Adipocyte (in vitro differentiated cells): ENCODE data around the gene NIN.
A peak's percentile ranks its signal among the peaks of the same experiment; 100 is the strongest.

Experiments
- DNase-seq: peaks from one replicate; pipeline ENCODE4 v3.0.0-alpha.2; 2015; ENCODE audit warnings: low read depth
- H3K27me3 ChIP-seq: replicated peaks from 2 replicates; pipeline ENCODE4 v1.7.0; 2013; ENCODE audit warnings: mild to moderate bottlenecking, low read length, moderate library complexity; ENCODE audit not compliant: control insufficient read depth, insufficient read depth
- H3K36me3 ChIP-seq: 2 replicates; pipeline ENCODE4 v1.7.0; 2013; ENCODE audit warnings: low read length, mild to moderate bottlenecking, moderate library complexity; ENCODE audit not compliant: control insufficient read depth, insufficient read depth, severe bottlenecking
- H3K4me1 ChIP-seq: 2 replicates; pipeline ENCODE4 v1.7.0; 2013; ENCODE audit warnings: mild to moderate bottlenecking, low read length, moderate library complexity; ENCODE audit not compliant: control insufficient read depth, insufficient read depth
- H3K4me3 ChIP-seq: 2 replicates; pipeline ENCODE4 v1.7.0; 2013; ENCODE audit warnings: mild to moderate bottlenecking, low read length, moderate library complexity
- H3K9ac ChIP-seq: 2 replicates; pipeline ENCODE4 v1.7.0; 2013; ENCODE audit warnings: mild to moderate bottlenecking, low read length, moderate library complexity
- H3K9me3 ChIP-seq: 2 replicates; pipeline ENCODE4 v1.7.0; 2013; ENCODE audit warnings: mild to moderate bottlenecking, low read length, moderate library complexity; ENCODE audit not compliant: control insufficient read depth

The NIN gene

DNA sequence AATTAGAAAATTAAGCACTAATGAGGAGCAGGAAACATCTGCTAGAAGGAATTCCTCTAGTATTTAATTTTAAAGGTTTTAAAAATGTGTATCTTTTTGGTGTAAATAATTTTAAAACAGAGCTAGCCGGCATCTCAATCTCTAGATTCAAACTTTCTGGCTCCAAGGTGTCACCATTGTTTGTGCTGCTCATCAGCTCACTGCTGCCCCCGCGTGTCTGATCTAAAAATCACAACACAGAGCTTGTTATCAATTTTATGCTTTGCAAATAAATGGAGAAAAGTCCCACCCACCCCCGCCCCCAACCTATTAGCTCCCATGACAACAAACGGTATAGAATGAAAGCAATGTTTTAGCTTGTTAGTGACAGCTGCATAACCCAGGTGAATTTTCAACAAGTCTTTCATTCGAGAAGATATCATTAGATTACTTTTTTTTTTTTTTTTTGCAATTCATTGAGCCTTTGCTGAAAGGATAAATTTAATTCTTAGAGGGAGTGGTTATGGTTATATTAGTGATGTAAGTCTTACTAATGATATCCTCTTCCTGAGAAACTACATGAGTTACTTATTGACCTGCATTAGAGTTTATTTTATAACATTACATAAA is 29.6 kb upstream of the NIN start:
- peaks cover 5% of the 10 kb centered on the region for H3K27me3 ChIP-seq
- H3K9ac ChIP-seq = peak overlapping the region; percentile 83
- H3K9me3 ChIP-seq = no peaks in the 10 kb centered on the region
- DNase-seq = peak; percentile 93
- peak overlapping the region; percentile 85 for H3K4me3 ChIP-seq
- no peaks in the 10 kb centered on the region for H3K36me3 ChIP-seq
- H3K4me1 ChIP-seq = peaks cover 23% of the 10 kb centered on the region

GRCh38 chr14:50859296-50859624 is 28.3 kb upstream of the NIN start:
- peaks cover 5% of the 10 kb centered on the region for H3K27me3 ChIP-seq
- no peaks in the 10 kb centered on the region for H3K36me3 ChIP-seq
- H3K4me3 ChIP-seq = peak overlapping the region; percentile 85
- DNase-seq = no peak
- peaks cover 23% of the 10 kb centered on the region for H3K4me1 ChIP-seq
- peak overlapping the region; percentile 83 for H3K9ac ChIP-seq
- H3K9me3 ChIP-seq = no peaks in the 10 kb centered on the region

- Histone ChIP-seq H3K4me3 (no peak overlapping the region), H3K36me3 (no peaks in the 10 kb centered on the region), H3K27me3 (peaks cover 5% of the 10 kb centered on the region), H3K9ac (no peak overlapping the region), H3K9me3 (no peaks in the 10 kb centered on the region), H3K4me1 (peaks cover 13% of the 10 kb centered on the region)
- DNase-seq = no peak
Measured at GRCh38 chr14:50856660-50857059, 25.7 kb upstream of the NIN start.

- H3K4me3 ChIP-seq = no peak overlapping the region
- H3K9ac ChIP-seq = no peak overlapping the region
- peak; percentile 28 for DNase-seq
- peaks cover 12% of the 10 kb centered on the region for H3K4me1 ChIP-seq
- H3K9me3 ChIP-seq = no peaks in the 10 kb centered on the region
- H3K27me3 ChIP-seq = peaks cover 5% of the 10 kb centered on the region
- H3K36me3 ChIP-seq = no peaks in the 10 kb centered on the region
Measured at GRCh38 chr14:50855558-50855957, 24.6 kb upstream of the NIN start.

DNA sequence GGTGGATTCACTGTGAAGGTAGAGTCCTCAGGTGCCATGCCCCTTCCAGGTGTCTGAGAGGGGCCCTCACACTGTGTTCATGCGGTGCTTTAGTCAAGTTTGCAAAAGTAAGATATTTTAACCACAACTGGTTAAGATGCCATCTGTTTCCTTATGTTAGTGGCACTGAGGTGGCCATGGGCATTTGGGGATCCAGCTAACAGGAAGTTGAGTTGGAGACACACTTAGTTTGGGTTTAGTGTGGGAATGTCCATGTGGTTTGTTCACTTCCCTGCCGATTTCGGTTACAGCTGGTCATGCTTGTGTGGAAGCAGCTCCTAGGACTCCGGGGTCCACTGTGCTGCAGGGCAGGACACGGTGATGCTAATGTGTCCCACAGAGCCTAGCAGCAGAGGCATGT is 23.6 kb upstream of the NIN start:
- peaks cover 5% of the 10 kb centered on the region for H3K27me3 ChIP-seq
- no peaks in the 10 kb centered on the region for H3K36me3 ChIP-seq
- H3K4me3 ChIP-seq = no peak overlapping the region
- DNase-seq = no peak
- peaks cover 4% of the 10 kb centered on the region for H3K4me1 ChIP-seq
- no peaks in the 10 kb centered on the region for H3K9me3 ChIP-seq
- no peak overlapping the region for H3K9ac ChIP-seq

- no peaks in the 10 kb centered on the region for H3K4me1 ChIP-seq
Measured at GRCh38 chr14:50853891-50854290, 22.9 kb upstream of the NIN start.

GRCh38 chr14:50846226-50846880 is 15.4 kb upstream of the NIN start:
- H3K4me1 ChIP-seq = peaks cover 11% of the 10 kb centered on the region
- H3K9ac ChIP-seq = no peak overlapping the region
- no peak overlapping the region for H3K4me3 ChIP-seq
- DNase-seq = peak; percentile 79
- H3K36me3 ChIP-seq = no peaks in the 10 kb centered on the region
- no peaks in the 10 kb centered on the region for H3K9me3 ChIP-seq
- H3K27me3 ChIP-seq = no peaks in the 10 kb centered on the region

More at GRCh38 chr14:50853891-50854290, 22.9 kb upstream of the NIN start:
- H3K4me3 ChIP-seq = no peak overlapping the region
- H3K27me3 ChIP-seq = peaks cover 5% of the 10 kb centered on the region
- no peaks in the 10 kb centered on the region for H3K36me3 ChIP-seq
- no peak for DNase-seq
- no peak overlapping the region for H3K9ac ChIP-seq
- H3K9me3 ChIP-seq = no peaks in the 10 kb centered on the region

DNA sequence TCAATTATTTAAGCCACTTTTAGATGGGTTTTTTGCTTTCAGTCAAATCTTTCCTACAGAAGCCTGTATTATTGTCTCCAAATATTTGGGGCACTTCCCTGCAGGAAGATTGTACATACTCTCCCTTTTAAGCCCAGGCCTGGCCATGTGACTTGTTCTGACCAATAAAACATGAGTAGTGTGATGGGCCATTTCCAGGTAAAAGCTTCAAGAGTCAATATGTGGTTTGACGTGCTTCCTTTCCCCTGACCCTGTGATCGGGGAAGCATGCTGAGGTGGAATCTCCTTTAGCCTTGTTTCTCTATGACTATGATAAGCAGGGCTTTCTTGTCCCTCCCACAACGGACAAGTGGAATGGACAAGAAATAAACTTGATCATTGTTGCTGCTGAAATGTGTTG is 14.2 kb upstream of the NIN start:
- Histone ChIP-seq H3K9ac (no peak overlapping the region), H3K27me3 (no peaks in the 10 kb centered on the region), H3K36me3 (no peaks in the 10 kb centered on the region), H3K4me1 (peaks cover 11% of the 10 kb centered on the region), H3K4me3 (no peak overlapping the region), H3K9me3 (no peaks in the 10 kb centered on the region)
- no peak for DNase-seq

- DNase-seq = no peak
- Histone ChIP-seq H3K4me1 (peaks cover 11% of the 10 kb centered on the region), H3K4me3 (no peak overlapping the region), H3K36me3 (no peaks in the 10 kb centered on the region), H3K9me3 (no peaks in the 10 kb centered on the region), H3K9ac (no peak overlapping the region), H3K27me3 (no peaks in the 10 kb centered on the region)
Measured at GRCh38 chr14:50844391-50844790, 13.4 kb upstream of the NIN start.

- H3K9ac ChIP-seq = no peak overlapping the region
- no peak overlapping the region for H3K4me3 ChIP-seq
- no peaks in the 10 kb centered on the region for H3K27me3 ChIP-seq
- no peaks in the 10 kb centered on the region for H3K36me3 ChIP-seq
- no peaks in the 10 kb centered on the region for H3K9me3 ChIP-seq
- DNase-seq = no peak
- H3K4me1 ChIP-seq = no peaks in the 10 kb centered on the region
Measured at GRCh38 chr14:50839691-50840090, 8.7 kb upstream of the NIN start.

DNA sequence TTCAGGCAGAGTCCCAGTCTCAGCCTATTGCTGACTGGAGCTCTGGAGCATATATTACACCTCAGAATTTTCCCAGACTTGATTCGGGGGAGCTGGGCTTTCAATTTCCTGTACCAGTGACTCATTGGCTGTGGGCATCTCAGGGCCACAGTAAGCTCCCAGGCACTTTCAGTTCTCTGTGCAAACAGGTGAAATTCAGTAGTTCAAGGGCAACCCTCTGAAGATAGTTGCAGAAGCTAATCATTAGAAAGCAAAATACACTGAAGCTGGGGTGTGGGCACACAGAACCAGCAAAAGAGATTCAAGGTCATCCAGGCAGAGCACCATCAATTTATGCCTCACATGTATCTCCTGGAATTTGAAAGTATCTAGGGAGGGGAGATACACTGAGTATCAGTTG is 8.1 kb upstream of the NIN start:
- Histone ChIP-seq H3K9ac (no peak overlapping the region), H3K4me1 (no peaks in the 10 kb centered on the region), H3K36me3 (no peaks in the 10 kb centered on the region), H3K9me3 (no peaks in the 10 kb centered on the region), H3K4me3 (no peak overlapping the region), H3K27me3 (no peaks in the 10 kb centered on the region)
- DNase-seq = no peak
